A673 (cell line): Measurements from ENCODE around the gene AXDND1. TPM values are rescaled to one million over a fixed set of nuclear protein-coding genes. Genes with fewer than 3 reads are reported as not detected.
"Not testable (repeated sequence)": the region's sequence is repeated elsewhere in the genome, so short reads cannot be mapped to it uniquely, and the experiment has no call there.

Source experiments
- BruUV-seq: library from RNA; stranded (reverse); fragments of 400-500 nt; replicated peaks from 2 replicates; lab custom pipeline; 2021; lab: Mats Ljungman, UMichigan
- CTCF ChIA-PET: fragments of 300-600 bp; sonication (Branson Sonifier 250); formaldehyde crosslinking; loops from one replicate; lab custom pipeline; 2022; ENCODE audit warnings: antibody characterized with exemption; lab: Charles Lee
- POLR2A ChIA-PET: fragments of 300-600 bp; sonication (Branson Sonifier 250); formaldehyde crosslinking; loops from one replicate; lab custom pipeline; 2022; ENCODE audit warnings: antibody characterized with exemption; ENCODE audit not compliant: low non-redundant PET; lab: Charles Lee
- DNase-seq: peaks from one replicate; pipeline ENCODE4 v3.0.0-alpha.2; 2015; ENCODE audit warnings: low spot score
- H3K27ac ChIP-seq: fragments of 200-600 bp; sonication (generic); 2 replicates; pipeline ENCODE4 v1.5.1; 2016; ENCODE audit warnings: mixed run types, low read depth, mild to moderate bottlenecking, mixed read lengths, antibody characterized with exemption, low read length; ENCODE audit not compliant: poor library complexity, severe bottlenecking
- H3K27me3 ChIP-seq: fragments of 200-600 bp; sonication (generic); replicated peaks from 2 replicates; pipeline ENCODE4 v1.6.1; 2017; ENCODE audit warnings: mixed run types, low read depth, mild to moderate bottlenecking, mixed read lengths, antibody characterized with exemption, low read length; ENCODE audit not compliant: insufficient read depth, poor library complexity
- H3K36me3 ChIP-seq: fragments of 200-600 bp; sonication (generic); 2 replicates; pipeline ENCODE4 v1.6.1; 2016; ENCODE audit warnings: mixed run types, mild to moderate bottlenecking, mixed read lengths, antibody characterized with exemption, low read length; ENCODE audit not compliant: insufficient read depth, poor library complexity, severe bottlenecking
- H3K4me1 ChIP-seq: fragments of 200-600 bp; sonication (generic); 2 replicates; pipeline ENCODE4 v1.6.1; 2017; ENCODE audit warnings: mixed run types, mild to moderate bottlenecking, mixed read lengths, antibody characterized with exemption, low read length; ENCODE audit not compliant: insufficient read depth, poor library complexity, severe bottlenecking
- H3K4me3 ChIP-seq: fragments of 200-600 bp; sonication (generic); 2 replicates; pipeline ENCODE4 v1.5.1; 2016; ENCODE audit warnings: low read depth, mixed run types, mild to moderate bottlenecking, mixed read lengths, low read length; ENCODE audit not compliant: poor library complexity, severe bottlenecking
- H3K9me3 ChIP-seq: fragments of 200-600 bp; sonication (generic); 2 replicates; pipeline ENCODE4 v1.6.1; 2016; ENCODE audit warnings: mixed run types, low read depth, mild to moderate bottlenecking, mixed read lengths, antibody characterized with exemption, low read length; ENCODE audit not compliant: poor library complexity, severe bottlenecking
- CTCF ChIP-seq: fragments of 300-800, 200-600 bp; sonication (generic); conservative IDR thresholded peaks from 2 replicates; pipeline ENCODE4 v1.5.1; 2017; ENCODE audit warnings: low read depth, mild to moderate bottlenecking, antibody characterized with exemption, low read length, moderate library complexity, mixed read lengths
- EZH2 ChIP-seq: fragments of 200-600 bp; sonication (generic); IDR thresholded peaks from 2 replicates; pipeline ENCODE4 v1.6.1; 2017; ENCODE audit warnings: borderline replicate concordance, low read depth, mild to moderate bottlenecking, mixed read lengths, antibody characterized with exemption, low read length; ENCODE audit not compliant: poor library complexity, severe bottlenecking
- intact Hi-C: fragments of 100-400 bp; cut with micrococcal nuclease; formaldehyde crosslinking; loops from one replicate; pipeline ENCODE4 v1.10.0; 2022; ENCODE audit not compliant: unreplicated experiment
- total RNA-seq: library from RNA; stranded (reverse); gene quantifications from 2 replicates; pipeline ENCODE4 v1.2.3, GENCODE V29; 2021

Gene AXDND1
- total RNA-seq, 1 experiment from 2014 or later, result not detected

GRCh38 chr1:179447489-179447888 is 81.7 kb downstream of the AXDND1 start:
- H3K27ac ChIP-seq, result no peak overlapping the region
- POLR2A ChIA-PET, result interaction anchor here (0.6 kb wide), 1 partner anchor 13 kb away, joined by 4 read pairs; no protein-coding TSS in a partner anchor
- H3K27me3 ChIP-seq, result no peaks in the 10 kb centered on the region
- no TSS peak for BruUV-seq
- TF ChIP-seq CTCF (peak; percentile 52), EZH2 (no peak)
- no peak overlapping the region for H3K4me3 ChIP-seq
- intact Hi-C loops, result loop anchor here (5.0 kb wide), 1 partner anchor 370 kb away; no protein-coding TSS in a partner anchor
- no peaks in the 10 kb centered on the region for H3K36me3 ChIP-seq
- H3K9me3 ChIP-seq, result no peaks in the 10 kb centered on the region
- DNase-seq, result peak; percentile 55
- CTCF ChIA-PET, result interaction anchor here (0.9 kb wide), 1 partner anchor 196 kb away, joined by 3 read pairs; no protein-coding TSS in a partner anchor
- no peaks in the 10 kb centered on the region for H3K4me1 ChIP-seq

GRCh38 chr1:179448437-179449149 is 82.8 kb downstream of the AXDND1 start:
- ChIA-PET POLR2A (interaction anchor here (0.6 kb wide), 1 partner anchor 12 kb away, joined by 4 read pairs; no protein-coding TSS in a partner anchor), CTCF (no interaction called here)
- intact Hi-C loops, result loop anchor here (5.0 kb wide), 1 partner anchor 371 kb away; no protein-coding TSS in a partner anchor
- Histone ChIP-seq H3K27me3 (no peaks in the 10 kb centered on the region), H3K27ac (no peak overlapping the region), H3K4me1 (no peaks in the 10 kb centered on the region), H3K4me3 (no peak overlapping the region), H3K9me3 (no peaks in the 10 kb centered on the region), H3K36me3 (no peaks in the 10 kb centered on the region)
- no peak for DNase-seq
- BruUV-seq, result no TSS peak
- TF ChIP-seq EZH2 (no peak), CTCF (no peak)

GRCh38 chr1:179459606-179460206 is 93.9 kb downstream of the AXDND1 start:
- intact Hi-C loops, H3K4me3 ChIP-seq, H3K36me3 ChIP-seq, H3K4me1 ChIP-seq, DNase-seq, H3K9me3 ChIP-seq, BruUV-seq, CTCF ChIA-PET, H3K27ac ChIP-seq, H3K27me3 ChIP-seq: not testable (repeated sequence)
- POLR2A ChIA-PET, result interaction anchor here (0.7 kb wide), 1 partner anchor 12 kb away, joined by 4 read pairs; no protein-coding TSS in a partner anchor

- H3K27ac ChIP-seq, BruUV-seq, H3K9me3 ChIP-seq, H3K36me3 ChIP-seq, H3K4me3 ChIP-seq, CTCF ChIA-PET, DNase-seq, intact Hi-C loops, H3K4me1 ChIP-seq, POLR2A ChIA-PET, H3K27me3 ChIP-seq: not testable (repeated sequence)
Measured at GRCh38 chr1:179465661-179466060, 99.9 kb downstream of the AXDND1 start.
